Activated naive CD4-positive, alpha-beta T cell treated with Interleukin-2 at 50 U/mL for 16 hours (primary cell): ENCODE data around the gene CD70.
A peak's percentile ranks its signal among the peaks of the same experiment; 100 is the strongest.
"Not testable (repeated sequence)": the region's sequence is repeated elsewhere in the genome, so short reads cannot be mapped to it uniquely, and the experiment has no call there.

Experiments
- DNase-seq: peaks from one replicate; pipeline ENCODE4 v3.0.0-alpha.2; 2020

CD70 gene

DNA sequence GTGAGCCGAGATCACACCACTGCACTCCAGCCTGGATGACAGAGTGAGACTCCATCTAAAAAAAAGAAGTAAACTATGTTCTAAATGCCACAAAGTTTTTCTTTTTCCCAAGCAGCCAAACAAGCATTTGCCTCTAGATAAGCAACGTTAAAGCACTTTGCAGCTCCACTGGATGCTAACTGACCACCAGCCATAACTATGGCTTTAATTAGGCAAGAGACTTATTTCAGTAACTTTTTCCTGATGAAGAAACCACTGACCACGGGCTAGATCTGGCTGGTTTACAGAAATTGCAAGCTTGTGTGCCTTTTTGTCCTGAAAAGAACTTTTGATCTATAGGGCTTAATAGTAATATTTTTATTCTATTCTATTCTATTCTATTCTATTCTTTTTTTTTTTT lies 22.1 kb downstream of the CD70 start:
- no peak for DNase-seq

DNA sequence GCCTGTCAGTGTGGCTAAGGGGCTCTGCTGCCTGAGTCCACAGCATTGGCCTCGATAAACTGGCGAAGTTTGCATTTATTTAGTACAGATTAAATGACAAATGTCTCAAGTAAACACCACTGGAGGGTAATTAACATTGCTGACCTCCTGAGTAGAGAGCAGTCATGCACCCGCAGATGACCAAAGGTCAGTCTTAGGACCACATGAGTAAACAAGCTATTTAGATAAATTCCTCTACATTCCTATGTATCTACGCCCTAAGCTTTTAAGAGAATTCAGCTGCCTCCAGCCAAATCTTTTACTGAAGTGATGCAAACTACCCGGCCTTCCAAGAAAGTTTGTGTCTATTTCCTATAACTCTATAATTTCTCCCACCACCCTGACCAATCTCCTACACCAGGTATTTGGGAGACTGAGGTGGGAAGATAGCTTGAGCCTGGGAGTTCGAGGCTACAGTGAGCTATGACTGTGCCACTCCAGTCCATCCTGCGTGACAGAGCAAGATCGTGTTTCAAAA lies 22.9 kb downstream of the CD70 start:
- DNase-seq, result no peak

DNA sequence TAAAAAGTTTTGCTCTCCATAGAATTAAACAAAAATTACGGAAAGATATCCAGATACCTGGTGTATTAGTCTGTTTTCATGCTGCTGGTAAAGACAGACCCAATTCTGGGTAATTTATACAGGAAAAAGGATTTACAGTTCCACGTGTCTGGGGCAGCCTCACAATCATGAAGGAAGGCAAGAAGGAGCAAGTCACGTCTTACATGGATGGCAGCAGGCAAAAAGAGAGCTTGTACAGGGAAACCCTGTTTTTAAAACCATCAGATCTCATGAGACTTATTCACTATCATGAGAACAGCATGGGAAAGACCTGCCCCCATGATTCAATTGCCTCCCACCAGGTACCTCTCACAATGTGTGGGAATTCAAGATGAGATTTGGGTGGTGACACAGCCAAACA lies 24.2 kb downstream of the CD70 start:
- not testable (repeated sequence) for DNase-seq

DNA sequence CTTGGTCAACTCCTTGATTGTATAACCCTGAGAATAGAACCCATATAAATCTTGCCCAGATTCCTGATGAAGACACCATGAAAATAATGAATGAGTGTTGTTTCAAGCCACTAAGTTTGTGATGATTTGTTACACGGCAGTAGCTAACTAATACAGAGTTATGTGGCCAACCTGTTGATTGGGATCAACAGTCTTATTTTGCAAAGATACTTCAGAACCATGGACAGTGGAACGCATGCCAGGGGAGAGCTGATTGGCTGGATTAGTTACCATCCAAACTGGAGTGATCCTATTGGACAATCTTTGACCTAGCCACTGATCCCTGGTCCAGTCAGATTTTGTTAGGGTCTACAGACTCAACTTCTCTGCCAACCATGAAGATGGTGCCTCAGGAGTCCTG lies 26.6 kb downstream of the CD70 start:
- DNase-seq, result no peak

DNA sequence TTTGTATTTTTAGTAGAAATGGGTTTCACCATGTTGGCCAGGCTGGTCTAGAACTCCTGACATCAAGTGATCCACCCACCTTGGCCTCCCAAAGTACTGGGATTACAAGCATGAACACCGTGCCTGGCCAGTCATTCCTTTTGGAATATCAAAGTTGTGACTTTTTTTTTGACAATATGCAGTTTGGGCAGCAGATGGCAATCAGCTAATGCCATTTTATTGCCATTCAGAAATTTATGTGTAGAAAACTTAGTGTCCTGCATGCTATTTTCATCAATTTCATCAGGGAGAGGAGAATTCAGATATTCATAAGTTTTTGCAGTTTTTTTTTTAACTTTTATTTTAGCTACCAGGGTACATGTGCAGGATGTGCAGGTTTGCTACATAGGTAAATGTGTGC lies 28.5 kb downstream of the CD70 start:
- not testable (repeated sequence) for DNase-seq

DNA sequence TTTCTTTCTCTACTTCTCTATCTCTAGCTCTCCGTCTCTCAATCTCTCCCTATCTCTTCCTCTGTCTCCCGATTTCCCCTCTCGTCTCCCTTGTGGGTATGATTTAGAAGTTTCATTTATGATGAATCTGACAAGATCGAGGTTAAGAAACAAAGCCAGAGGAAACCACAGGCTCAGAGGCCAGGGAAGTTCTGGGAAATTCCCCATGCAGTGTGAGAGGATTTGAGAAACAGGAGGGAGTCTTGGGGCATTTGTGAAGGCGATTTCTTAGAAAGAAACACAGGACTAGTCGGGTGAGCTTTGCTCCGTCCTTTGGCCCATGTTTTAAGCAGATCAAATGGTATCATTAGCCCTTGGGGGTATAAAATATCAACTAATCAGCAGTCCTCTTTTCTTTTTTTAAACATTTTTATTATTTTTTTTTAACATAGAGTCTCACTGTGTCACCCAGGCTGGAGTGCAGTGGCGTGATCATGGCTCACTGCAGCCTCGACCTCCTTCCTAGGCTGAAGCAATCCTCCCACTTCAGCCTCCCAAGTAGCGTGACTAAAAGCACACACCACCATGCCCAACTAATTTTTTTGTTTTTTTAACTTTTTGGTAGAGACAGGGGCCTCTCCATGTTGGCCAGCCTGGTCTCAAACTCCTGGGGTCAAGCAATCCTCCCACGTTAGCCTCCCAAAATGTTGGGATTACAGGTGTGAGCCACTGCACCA lies 34.3 kb downstream of the CD70 start:
- DNase-seq, result no peak

DNA sequence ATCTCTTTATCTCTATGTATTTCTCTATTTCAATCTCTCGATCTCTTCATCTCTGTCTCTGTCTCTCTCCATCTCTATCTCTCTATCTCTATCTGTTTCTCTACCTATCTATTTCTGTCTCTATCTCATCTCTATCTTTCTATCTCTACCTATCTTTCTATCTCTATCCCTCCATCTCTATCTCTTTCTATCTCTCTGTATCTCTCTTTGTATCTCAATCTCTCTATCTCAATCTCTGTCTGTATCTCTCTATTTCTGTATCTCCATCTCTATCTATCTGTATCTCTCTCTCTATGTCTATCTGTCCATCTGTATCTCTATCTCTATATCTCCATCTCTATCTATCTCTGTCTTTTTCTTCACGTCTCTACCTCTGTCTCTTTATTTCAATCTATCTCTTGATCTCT lies 34.9 kb downstream of the CD70 start:
- DNase-seq, result no peak

DNA sequence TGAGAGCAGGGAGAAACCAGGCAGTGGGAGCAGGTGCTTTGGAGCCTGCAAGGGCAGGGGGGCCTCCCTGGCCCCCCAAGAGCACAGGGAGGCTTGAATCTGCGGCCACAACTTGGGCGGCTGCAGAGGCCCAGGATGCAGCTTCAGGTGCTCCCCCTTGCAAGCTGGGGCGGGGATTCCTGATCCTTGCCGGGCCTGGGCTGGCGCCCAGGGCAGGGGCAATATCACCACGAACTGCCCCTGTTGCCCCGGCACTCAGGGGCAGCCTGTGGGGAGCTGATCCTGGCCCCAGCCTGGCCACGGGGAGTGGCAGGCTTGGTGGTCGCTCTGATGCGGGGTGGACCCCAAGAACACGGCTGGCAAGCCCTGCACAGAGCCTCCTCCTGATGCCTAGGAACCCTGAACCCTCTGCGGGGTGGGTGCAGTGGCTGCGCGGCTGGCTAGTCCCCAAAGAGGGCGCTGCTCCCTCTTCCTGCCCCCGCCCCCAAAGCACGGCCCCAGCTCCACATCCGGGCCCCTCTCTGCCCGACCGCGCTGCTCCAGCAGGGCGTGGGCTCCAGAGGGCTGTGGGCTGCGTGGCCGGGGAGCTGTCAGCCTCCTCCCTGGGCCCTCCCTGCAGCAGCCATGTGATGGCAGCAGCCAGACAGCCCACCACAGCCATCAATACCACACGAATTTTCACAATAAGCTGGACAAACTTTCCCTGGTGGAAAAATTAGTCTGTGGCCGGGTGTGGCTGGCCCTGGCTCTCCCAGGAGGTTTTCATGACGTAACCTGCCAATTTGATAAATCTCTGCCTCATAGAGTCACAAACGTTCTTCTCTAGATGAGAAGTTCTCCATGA lies 39.1 kb downstream of the CD70 start:
- DNase-seq, result peak; percentile 52

DNA sequence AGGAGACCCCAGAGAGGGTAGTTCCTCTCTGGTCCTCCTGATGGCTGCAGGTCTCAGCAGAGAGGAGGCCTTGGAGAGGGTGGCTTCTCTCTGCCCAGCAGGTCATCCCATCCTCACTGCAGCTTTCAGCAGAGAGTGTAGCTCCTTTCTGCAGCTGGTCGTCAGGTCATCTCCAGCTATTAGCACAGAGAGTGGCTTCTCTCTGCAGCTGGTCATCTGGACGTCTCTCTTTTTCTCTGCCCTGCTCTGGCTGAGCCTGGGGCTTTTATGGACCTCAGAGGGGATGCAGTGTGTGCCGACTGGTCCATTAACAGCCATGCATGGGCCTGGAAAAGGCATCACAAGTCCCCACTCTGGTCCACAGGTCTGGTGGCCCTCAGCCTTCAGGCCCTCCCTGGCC lies 39.9 kb downstream of the CD70 start:
- no peak for DNase-seq

DNA sequence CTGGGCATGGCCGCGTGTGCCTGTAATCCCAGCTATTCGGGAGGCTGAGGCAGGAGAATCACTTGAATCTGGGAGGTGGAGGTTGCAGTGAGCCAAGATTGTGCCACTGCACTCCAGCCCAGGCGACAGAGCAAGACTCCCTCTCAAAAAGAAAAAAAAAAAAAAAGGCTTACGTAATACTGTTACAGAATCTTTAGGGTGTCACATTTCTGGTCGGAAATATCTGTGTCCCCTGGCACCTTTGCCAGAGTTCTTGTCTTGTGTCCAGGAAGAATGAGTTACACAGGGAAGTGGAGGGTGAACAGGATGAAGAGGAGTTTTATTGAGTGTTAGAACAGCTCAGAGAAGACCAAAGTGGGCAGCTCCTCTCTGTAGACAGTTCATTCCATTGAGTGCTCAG lies 40.3 kb downstream of the CD70 start:
- not testable (repeated sequence) for DNase-seq

DNA sequence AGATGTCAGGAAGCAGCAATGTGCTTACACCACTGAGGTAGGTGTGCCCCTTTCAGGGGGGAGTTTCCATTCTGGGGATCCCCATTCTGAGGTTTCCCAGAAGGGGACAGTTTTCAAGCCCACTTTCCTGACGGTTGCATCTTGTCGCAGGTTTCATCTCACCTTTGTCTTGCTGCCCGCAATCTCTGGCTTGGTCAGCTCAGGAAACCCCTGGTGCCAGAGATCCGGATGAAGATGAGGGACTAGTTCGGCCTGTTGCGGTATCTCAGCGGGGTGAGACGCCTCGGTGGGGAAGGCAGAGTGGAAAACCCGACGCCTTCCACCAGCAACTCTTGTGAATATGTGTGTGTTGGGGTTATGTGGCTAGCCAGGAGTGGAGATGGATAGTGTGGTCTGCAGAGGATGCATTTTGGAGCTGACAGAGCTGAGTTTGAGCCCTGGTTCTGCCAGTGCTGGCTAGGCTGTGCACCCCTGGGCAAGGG lies 47.0 kb downstream of the CD70 start:
- no peak for DNase-seq

DNA sequence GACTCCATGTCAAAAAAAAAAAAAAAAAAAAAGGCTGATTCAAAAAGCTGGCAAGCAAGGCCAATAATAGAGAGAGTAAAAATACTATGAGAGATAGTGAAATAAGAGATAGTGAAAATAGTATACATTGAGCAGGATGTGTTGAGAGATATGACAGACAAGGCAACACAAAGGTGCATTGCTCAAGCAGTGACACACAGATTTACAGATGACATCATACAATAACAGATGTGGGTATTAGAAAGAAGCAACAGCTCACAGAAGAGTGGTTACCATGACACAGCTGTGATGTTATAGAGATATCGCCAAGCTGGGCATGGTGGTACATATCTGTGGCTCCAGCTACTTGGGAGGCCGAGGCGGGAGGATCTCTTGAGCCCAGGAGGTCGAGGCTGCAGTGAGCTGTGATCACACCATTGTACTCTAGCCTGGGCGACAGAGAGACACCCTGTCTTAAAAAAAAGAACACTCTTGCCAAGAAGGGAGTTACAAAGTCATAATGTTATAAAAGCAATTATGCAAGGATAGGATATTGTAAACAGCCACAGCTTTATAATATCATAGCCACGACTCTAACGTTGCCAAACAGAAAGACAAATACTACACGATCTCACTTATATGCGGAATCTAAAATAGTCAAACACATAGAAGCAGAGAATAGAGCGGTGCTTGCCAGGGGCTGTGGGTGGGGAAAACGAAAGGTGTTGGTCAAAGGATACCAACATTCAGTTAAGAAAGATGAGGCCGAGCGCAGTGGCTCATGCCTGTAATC lies 49.8 kb downstream of the CD70 start:
- no peak for DNase-seq

DNA sequence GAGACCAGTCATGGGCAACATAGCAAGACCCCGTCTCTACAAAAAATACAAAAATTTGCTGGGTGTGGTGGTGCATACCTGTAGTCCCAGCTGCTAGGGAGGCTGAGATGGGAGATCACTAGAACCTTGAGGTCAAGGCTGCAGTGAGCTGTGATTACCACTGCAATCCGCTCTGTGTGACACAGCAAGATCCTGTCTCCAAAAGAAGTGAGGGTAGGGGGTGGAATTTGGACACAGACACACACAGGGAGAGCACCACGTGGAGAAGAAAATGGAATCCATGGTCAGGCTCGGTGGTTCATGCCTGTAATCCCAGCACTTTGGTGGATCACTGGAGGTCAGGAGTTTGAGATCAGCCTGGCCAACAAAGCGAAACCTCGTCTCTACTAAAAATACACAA lies 51.4 kb downstream of the CD70 start:
- DNase-seq, result no peak
